NCI-H1105 treated with DMSO at 0.1 percent for 48 hours (cell line): Measurements from ENCODE around the gene CEP164.
A peak's percentile ranks its signal among the peaks of the same experiment; 100 is the strongest.

ENCODE experiments used
- DNase-seq: peaks from one replicate; lab custom pipeline; 2025; lab: John Stamatoyannopoulos, UW

Gene CEP164

GRCh38 chr11:117327567-117328374 is at the start of gene CEP164:
CEP164 (plus strand) TSS chr11:117327854; CDS start chr11:117338587, 10,733 bp downstream.
- DNase-seq, result peak; percentile 97

DNA sequence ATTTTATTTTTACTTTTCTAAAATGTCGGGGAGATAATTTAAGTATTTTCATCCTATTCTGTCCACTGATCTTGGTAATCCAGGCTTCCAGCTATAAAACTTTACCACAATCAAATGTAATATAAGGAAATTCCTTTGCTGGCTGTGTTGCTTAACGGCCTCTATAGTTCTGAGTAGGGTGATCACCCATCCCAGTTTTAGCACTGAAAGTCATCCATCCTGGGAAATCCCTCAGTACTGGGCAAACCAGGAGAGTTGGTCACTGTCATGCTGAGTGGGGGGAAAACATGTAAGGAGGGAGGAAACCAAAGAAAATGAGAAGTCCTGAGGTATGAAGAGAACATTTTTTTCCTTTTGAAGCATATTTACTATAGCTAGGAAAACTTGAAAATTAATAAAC is 49.3 kb upstream of the CEP164 start:
- no peak for DNase-seq

- no peak for DNase-seq
Measured at GRCh38 chr11:117279711-117280376, 47.8 kb upstream of the CEP164 start.

DNA sequence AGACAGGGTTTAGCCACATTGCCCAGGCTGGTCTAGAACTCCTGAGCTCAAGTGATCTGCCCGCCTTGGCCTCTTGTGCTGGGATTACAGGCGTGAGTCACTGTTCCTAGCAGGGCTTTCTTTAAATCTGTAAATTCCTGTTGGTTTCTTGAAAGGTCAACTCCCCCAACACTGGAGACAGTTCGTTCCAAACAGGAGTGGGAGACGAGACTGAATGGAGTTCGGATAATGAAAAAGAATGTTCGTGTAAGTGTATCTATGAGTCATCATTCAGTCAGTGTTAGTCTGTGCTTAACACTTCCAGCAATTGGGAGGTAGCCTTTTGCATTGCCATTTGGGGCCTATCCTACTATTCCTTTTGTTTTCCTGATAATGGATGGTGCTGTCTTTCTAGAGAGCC is 46.5 kb upstream of the CEP164 start:
- no peak for DNase-seq

DNA sequence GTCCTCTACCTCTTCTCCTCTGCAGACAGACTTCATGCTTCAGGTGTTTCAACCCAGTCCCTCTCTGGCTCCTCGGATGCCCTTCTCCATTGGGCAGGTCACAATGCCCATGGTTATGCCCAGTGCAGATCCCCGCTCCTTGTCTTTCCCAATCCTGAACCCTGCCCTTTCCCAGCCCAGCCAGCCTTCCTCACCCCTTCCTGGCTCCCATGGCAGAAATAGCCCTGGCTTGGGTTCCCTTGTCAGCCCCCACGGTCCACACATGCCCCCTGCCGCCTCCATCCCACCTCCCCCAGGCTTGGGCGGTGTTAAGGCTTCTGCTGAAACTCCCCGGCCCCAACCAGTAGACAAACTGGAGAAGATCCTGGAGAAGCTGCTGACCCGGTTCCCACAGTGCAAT is 45.8 kb upstream of the CEP164 start:
- no peak for DNase-seq

DNA sequence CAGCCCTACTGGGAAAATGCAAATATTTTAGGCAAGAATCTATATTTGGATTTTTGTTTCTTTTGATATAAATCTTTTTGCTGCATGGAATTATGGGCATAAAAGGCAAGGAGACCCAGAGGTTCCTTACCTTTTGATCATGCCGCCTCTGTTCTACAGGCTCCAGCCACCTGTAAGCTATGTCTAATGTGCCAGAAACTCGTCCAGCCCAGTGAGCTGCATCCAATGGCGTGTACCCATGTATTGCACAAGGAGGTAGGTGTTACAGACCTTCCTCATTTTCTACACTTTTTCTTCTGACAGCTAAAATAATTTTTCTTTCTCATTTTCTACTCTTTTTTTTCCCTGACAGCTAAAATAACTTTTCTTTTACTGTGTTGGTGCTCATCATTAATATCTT is 44.7 kb upstream of the CEP164 start:
- no peak for DNase-seq

DNA sequence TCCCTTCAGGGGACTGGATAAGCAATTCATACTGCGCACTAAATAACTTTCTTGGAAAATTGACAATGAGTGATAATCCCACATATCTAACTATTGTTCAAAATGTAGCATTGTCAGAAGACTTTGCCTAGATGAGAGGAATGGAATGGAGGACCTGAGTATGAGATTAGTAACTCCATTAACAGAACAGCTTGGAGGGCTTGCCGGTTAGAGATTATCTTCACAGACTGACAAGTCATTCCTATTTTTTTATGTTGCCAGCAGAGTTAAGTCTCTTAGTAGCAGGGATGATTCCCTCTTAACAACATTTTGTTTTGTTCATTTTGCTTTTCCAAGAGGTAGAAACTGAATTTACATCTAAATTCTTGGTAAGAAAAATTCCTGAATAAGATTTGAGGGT is 43.6 kb upstream of the CEP164 start:
- DNase-seq, result no peak

DNA sequence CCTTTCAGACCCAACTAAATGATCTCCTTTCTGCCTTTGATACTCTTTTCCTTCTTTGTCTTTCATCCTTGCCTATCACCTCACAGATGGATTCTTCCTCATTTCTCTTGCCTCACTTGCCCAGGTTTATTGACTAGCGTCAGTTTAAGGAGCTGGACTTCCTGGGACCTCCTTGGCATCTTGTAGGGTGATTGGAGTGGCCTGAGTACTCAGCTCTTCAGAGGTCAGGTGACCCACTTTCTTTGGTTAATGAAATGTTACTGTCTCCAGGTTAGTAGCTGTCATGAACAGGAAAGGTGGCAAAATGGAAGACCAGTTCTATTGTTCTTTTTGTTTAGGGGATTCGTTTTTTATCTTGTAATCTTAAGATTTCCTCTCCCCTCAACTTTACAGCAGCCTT is 41.1 kb upstream of the CEP164 start:
- no peak for DNase-seq

DNA sequence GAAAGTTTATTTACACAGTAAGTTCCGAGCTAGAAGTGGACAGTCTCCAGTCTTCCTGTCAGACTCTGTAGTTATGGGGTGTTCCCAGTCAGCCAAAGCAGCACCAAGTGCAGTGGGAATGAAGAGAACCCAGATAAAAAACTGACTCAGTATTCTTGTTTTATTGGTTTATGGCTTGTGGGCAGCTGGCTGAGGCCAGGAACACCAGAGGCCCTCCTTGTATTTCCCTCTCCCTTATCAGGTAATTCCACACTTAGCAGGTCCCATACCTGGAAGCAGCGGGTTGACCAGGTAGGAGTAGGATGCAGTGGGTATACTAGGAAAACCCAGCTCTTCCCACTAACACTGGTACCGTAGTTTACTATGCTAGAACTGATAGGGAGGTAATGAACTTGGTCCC is 40.0 kb upstream of the CEP164 start:
- DNase-seq, result no peak

- no peak for DNase-seq
Measured at GRCh38 chr11:117289795-117290194, 37.9 kb upstream of the CEP164 start.

GRCh38 chr11:117290809-117291396 is 36.8 kb upstream of the CEP164 start, which contains the start of gene BACE1-AS:
BACE1-AS (plus strand) TSS chr11:117291346.
- DNase-seq, result no peak

- no peak for DNase-seq
Measured at GRCh38 chr11:117292616-117293015, 35.0 kb upstream of the CEP164 start.

DNA sequence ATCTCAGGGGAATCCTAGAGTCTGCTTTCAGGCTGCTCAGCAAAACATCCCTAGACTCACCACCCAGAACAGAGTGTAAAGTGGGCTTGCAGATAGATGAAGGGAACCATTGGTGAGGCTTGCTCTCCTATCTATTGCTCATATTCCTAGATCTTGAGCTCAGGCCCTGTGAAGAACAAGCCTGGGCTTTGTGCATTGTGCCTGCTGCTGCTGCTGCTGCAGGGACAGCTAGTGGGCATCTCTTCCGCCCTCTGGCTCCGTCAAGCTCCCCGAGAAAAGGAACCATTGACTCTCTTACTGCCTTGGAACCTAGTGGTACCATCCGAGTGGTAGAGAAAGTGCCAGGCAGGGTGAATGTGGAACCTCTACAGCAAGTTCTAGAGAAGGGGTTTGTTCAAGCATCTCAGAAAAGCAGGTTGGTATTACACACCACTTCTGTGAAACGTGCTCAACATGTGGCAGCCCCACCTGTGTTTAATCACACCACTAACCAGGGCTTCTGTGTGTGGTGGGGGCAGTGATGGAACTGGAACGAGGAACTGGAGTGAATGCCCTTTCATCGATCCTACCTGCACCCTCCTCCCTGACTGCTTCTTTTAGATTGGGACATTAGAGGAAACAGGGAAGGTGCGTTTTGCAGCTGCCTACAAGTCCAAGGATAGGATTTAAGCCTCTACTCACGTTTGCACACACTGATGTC is 32.1 kb upstream of the CEP164 start:
- no peak for DNase-seq

DNA sequence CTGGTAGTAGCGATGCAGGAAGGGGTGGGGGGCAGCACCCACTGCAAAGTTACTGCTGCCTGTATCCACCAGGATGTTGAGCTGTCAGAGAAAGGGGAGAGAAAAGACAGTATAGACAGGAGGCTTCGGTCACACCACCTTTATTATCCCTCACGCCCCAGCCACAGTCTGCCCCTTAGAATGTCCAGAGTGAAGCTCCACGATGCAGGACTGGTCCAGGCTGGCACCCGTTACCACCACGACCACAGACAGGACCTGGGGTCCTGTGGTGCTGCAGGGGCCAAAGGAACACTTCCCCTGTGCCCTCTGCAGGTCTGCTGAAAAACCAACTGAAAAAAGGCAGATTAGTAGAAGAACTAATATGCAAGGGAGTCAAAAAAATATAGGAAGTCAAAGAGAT is 30.8 kb upstream of the CEP164 start:
- DNase-seq, result no peak

GRCh38 chr11:117298195-117298594 is 29.5 kb upstream of the CEP164 start:
- DNase-seq, result no peak

DNA sequence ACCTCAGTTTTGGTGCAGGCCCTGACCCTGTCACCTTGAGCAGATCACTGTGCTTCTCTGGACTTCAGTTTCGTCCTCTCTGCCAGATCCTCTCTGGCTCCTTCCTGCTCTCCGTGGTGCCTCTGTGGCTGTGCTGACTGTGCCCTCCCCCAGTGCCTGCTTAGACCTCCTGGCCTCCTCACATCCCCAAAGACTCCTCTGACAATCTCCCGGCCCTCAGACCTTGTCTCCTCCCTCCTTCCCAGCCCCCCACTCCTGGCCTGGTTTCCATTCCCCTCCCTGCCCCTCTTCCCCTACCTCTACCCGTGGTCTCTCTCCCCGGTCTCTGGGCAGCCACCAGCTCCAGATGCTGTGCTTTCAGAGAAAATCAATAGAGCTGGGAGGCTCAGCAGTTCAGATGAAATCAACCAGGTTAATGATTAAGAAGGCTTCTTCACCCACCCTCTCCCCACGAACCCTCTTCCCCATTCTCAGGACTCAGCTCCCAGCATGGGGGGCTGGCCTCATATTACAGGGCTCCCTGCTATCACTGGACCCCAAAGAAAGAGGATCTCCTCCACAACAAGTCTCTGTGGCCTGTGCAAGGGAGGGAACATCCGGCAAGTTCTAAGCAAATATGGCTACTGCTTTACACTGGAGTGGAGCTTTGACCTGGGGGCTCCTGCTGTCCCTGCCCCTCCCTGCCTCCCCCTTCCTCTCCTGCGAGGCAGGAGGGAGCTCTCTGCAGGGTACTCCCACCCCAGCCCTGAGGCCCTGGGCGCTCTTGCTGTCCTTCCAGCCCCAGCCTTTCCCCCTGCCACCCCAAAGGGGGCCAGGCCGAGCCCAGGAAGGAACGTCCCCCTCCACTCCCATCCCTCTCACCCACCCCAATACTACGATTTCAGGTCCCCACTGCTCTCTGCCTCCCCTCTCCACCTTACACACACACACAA is 28.0 kb upstream of the CEP164 start:
- no peak for DNase-seq

DNA sequence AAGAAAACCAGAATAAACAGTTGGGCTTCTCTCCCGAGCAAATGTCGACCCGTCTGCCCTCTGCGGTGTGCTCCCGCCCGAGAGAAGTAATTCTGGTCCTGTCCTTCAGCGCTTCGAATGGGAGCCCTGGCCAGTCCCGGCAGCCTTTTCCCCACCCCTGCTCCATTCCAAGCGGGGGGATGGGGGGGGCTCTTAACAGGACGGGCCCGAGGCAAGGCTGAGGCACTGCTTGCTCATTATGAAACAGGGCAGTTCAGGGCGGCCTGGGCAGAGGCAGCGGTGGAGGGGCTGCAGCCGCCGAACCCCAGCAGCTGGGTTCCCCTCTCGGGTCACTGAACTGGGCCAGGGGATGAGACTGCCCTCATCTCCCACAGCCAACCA is 27.4 kb upstream of the CEP164 start:
- DNase-seq, result no peak

- no peak for DNase-seq
Measured at GRCh38 chr11:117300773-117301172, 26.9 kb upstream of the CEP164 start.

- DNase-seq, result no peak
Measured at GRCh38 chr11:117302228-117302627, 25.4 kb upstream of the CEP164 start.

DNA sequence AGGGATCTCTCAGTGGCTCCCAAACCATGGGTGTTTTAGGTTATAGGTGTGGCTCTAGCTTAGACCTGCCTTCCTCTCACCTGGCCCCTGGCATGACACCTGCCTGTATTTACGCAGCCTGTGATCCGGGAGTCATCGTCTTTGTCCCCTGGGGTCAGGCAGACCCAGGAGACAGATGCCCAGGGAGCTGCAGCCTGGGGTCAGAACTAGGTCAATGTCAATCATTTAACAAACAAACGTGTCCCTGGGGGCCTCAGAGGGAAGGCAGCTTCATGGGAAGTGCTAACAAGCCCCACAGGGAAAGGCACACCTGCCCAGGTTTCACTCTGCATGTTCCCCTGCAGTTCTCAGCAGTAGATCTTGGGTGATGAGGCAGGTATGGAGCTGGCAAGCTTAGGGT is 24.6 kb upstream of the CEP164 start:
- no peak for DNase-seq

- no peak for DNase-seq
Measured at GRCh38 chr11:117303646-117304315, 23.9 kb upstream of the CEP164 start.
